OCI-LY3 (cell line): ENCODE data around the gene F9.
A peak's percentile ranks its signal among the peaks of the same experiment; 100 is the strongest.

Source experiments
- H2AFZ ChIP-seq: fragments of 200-600, 300-600 bp; shearing (Covaris generic); 2 replicates; pipeline ENCODE4 v1.6.0; 2014; ENCODE audit warnings: antibody characterized with exemption, low read depth, low read length
- H3K27ac ChIP-seq: fragments of 200-600, 300-600 bp; sonication (generic); 2 replicates; pipeline ENCODE4 v1.5.1; 2014; ENCODE audit warnings: mild to moderate bottlenecking, low read length, moderate library complexity, mixed read lengths
- H3K27me3 ChIP-seq: fragments of 200-600, 300-600 bp; sonication (generic); 2 replicates; pipeline ENCODE4 v1.6.1; 2014; ENCODE audit warnings: low read depth, low read length, mixed read lengths
- H3K36me3 ChIP-seq: fragments of 200-600, 300-600 bp; sonication (generic); replicated peaks from 2 replicates; pipeline ENCODE3; 2014; ENCODE audit warnings: low read depth, low read length, mixed read lengths
- H3K4me1 ChIP-seq: fragments of 300-600, 200-600 bp; sonication (generic); 2 replicates; pipeline ENCODE4 v1.6.1; 2014; ENCODE audit warnings: low read length, mixed read lengths
- H3K4me2 ChIP-seq: fragments of 200-600, 300-600 bp; sonication (generic); 2 replicates; pipeline ENCODE4 v1.6.1; 2014; ENCODE audit warnings: low read length, mixed read lengths
- H3K4me3 ChIP-seq: fragments of 300-600, 200-600 bp; sonication (generic); 2 replicates; pipeline ENCODE4 v1.5.1; 2014; ENCODE audit warnings: antibody characterized with exemption, mild to moderate bottlenecking, low read length, moderate library complexity
- H3K79me2 ChIP-seq: fragments of 300-600, 200-600 bp; shearing (Covaris generic); 2 replicates; pipeline ENCODE4 v1.6.1; 2014; ENCODE audit warnings: mild to moderate bottlenecking, low read length, mixed read lengths
- H3K9ac ChIP-seq: fragments of 300-600, 200-600 bp; shearing (Covaris generic); 2 replicates; pipeline ENCODE4 v1.6.0; 2014; ENCODE audit warnings: mild to moderate bottlenecking, low read length, moderate library complexity
- H3K9me3 ChIP-seq: fragments of 200-600, 300-600 bp; shearing (Covaris generic); 2 replicates; pipeline ENCODE4 v1.6.1; 2014; ENCODE audit warnings: low read length, mixed read lengths; ENCODE audit not compliant: insufficient read depth
- H4K20me1 ChIP-seq: fragments of 200-600, 300-600 bp; sonication (generic); 2 replicates; pipeline ENCODE4 v1.6.1; 2016; ENCODE audit warnings: low read length, mixed read lengths; ENCODE audit not compliant: insufficient read depth
- EZH2phosphoT487 ChIP-seq: fragments of 200-600 bp; shearing (Covaris generic); IDR thresholded peaks from 2 replicates; pipeline ENCODE4 v1.6.1; 2018; ENCODE audit warnings: antibody characterized with exemption, mixed run types, low read depth
- TF ChIP-seq, protein P1 (sequence below): fragments of 200-600, 300-600 bp; sonication (generic); IDR thresholded peaks from 2 replicates; pipeline ENCODE4 v1.5.1; 2014; ENCODE audit warnings: antibody characterized with exemption, low read length, low read depth

F9 gene

GRCh38 chrX:139533444-139533843 lies 2.9 kb downstream of the F9 start:
- no peaks in the 10 kb centered on the region for H3K9me3 ChIP-seq
- H3K4me1 ChIP-seq, result no peaks in the 10 kb centered on the region
- H3K27me3 ChIP-seq, result no peaks in the 10 kb centered on the region
- H2AFZ ChIP-seq, result no peak overlapping the region
- H3K36me3 ChIP-seq, result no peaks in the 10 kb centered on the region
- H3K79me2 ChIP-seq, result no peaks in the 10 kb centered on the region
- H3K9ac ChIP-seq, result no peak overlapping the region
- no peak overlapping the region for H3K4me3 ChIP-seq
- TF ChIP-seq, protein P1, sequence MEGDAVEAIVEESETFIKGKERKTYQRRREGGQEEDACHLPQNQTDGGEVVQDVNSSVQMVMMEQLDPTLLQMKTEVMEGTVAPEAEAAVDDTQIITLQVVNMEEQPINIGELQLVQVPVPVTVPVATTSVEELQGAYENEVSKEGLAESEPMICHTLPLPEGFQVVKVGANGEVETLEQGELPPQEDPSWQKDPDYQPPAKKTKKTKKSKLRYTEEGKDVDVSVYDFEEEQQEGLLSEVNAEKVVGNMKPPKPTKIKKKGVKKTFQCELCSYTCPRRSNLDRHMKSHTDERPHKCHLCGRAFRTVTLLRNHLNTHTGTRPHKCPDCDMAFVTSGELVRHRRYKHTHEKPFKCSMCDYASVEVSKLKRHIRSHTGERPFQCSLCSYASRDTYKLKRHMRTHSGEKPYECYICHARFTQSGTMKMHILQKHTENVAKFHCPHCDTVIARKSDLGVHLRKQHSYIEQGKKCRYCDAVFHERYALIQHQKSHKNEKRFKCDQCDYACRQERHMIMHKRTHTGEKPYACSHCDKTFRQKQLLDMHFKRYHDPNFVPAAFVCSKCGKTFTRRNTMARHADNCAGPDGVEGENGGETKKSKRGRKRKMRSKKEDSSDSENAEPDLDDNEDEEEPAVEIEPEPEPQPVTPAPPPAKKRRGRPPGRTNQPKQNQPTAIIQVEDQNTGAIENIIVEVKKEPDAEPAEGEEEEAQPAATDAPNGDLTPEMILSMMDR, result no peak
- no peak for TF ChIP-seq EZH2phosphoT487
- no peak overlapping the region for H3K4me2 ChIP-seq
- H3K27ac ChIP-seq, result no peak overlapping the region
- no peaks in the 10 kb centered on the region for H4K20me1 ChIP-seq

- Histone ChIP-seq H3K79me2 (no peaks in the 10 kb centered on the region), H2AFZ (peak overlapping the region; percentile 30; the same call in 1 of the 2 replicates), H3K4me2 (peak overlapping the region; percentile 40), H3K9ac (no peak overlapping the region), H3K27ac (no peak overlapping the region), H3K4me3 (no peak overlapping the region), H3K36me3 (no peaks in the 10 kb centered on the region), H4K20me1 (no peaks in the 10 kb centered on the region), H3K27me3 (no peaks in the 10 kb centered on the region), H3K9me3 (no peaks in the 10 kb centered on the region), H3K4me1 (peaks cover 11% of the 10 kb centered on the region)
- TF ChIP-seq, protein P1, result no peak
- TF ChIP-seq EZH2phosphoT487, result no peak
Measured at GRCh38 chrX:139538907-139539790, 8.6 kb downstream of the F9 start.

DNA sequence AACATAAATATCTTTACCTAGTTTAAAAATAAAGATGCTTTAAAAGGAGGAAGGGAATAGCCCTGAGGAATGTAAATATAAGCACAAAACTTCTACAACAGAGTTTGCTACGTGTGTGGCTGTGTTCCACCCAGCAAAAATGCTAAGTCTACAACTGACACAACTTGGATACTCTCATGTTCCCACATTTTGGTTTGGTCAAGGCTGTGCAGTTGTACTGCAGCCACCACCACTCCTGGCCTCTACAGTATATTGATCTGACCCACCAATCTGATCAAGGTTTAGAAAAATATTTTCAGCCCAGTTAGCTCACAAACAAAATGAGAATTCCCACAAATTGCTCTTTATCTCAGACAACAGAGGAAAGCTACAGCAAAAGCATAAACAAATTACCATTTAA lies 12.1 kb downstream of the F9 start:
- Histone ChIP-seq H3K9ac (no peak overlapping the region), H3K4me2 (no peak overlapping the region), H3K79me2 (no peaks in the 10 kb centered on the region), H3K4me1 (peaks cover 11% of the 10 kb centered on the region), H3K27me3 (no peaks in the 10 kb centered on the region), H3K36me3 (no peaks in the 10 kb centered on the region), H3K27ac (no peak overlapping the region), H2AFZ (no peak overlapping the region), H3K9me3 (no peaks in the 10 kb centered on the region), H3K4me3 (no peak overlapping the region), H4K20me1 (no peaks in the 10 kb centered on the region)
- TF ChIP-seq, protein P1, result no peak
- TF ChIP-seq EZH2phosphoT487, result no peak

GRCh38 chrX:139543920-139544319 lies 13.4 kb downstream of the F9 start:
- Histone ChIP-seq H3K9me3 (no peaks in the 10 kb centered on the region), H3K27ac (no peak overlapping the region), H3K9ac (no peak overlapping the region), H3K27me3 (no peaks in the 10 kb centered on the region), H3K4me1 (peaks cover 8% of the 10 kb centered on the region), H3K4me2 (no peak overlapping the region), H3K4me3 (no peak overlapping the region), H2AFZ (no peak overlapping the region), H3K79me2 (no peaks in the 10 kb centered on the region), H3K36me3 (no peaks in the 10 kb centered on the region), H4K20me1 (no peaks in the 10 kb centered on the region)
- TF ChIP-seq EZH2phosphoT487, result no peak
- TF ChIP-seq, protein P1, result no peak
